Lung (tissue), 12 donors: Measurements from ENCODE around the gene LRP1B. TPM values are rescaled to one million over a fixed set of nuclear protein-coding genes. Genes with fewer than 3 reads are reported as not detected.

Experiments
- ATAC-seq: fragments of 200-7000 bp; cut with Tn5 transposase; one replicate; pipeline ENCODE4 v1.9.1; 2020; ENCODE audit warnings: moderate number of reproducible peaks; ENCODE audit not compliant: insufficient read depth, low FRiP score
- DNase-seq, 3 donors: peaks; one replicate each; pipeline ENCODE4 v3.0.0-alpha.2; 2013 to 2017
- H3K27ac ChIP-seq, 2 donors: one replicate each; pipeline ENCODE4 v1.5.1; 2013; ENCODE audit warnings: mild to moderate bottlenecking in 2 of 2, moderate library complexity in 2 of 2, control low read depth in 1 of 2, inconsistent platforms in 1 of 2, low read depth in 1 of 2, low read length in 1 of 2
- H3K27me3 ChIP-seq, 3 donors: one replicate each; pipeline ENCODE4 v1.5.1; 2013; ENCODE audit warnings: low read length in 2 of 3; ENCODE audit not compliant: control insufficient read depth in 3 of 3, insufficient read depth in 3 of 3
- H3K36me3 ChIP-seq, 4 donors: one replicate each; pipeline ENCODE4 v1.5.1; 2013; ENCODE audit warnings: low read length in 4 of 4, mild to moderate bottlenecking in 1 of 4, moderate library complexity in 1 of 4; ENCODE audit not compliant: control insufficient read depth in 4 of 4, insufficient read depth in 4 of 4
- H3K4me1 ChIP-seq, 5 donors: one replicate each; pipeline ENCODE4 v1.5.1; 2013; ENCODE audit warnings: low read length in 5 of 5, mild to moderate bottlenecking in 2 of 5, moderate library complexity in 1 of 5; ENCODE audit not compliant: control insufficient read depth in 5 of 5, insufficient read depth in 5 of 5
- H3K4me3 ChIP-seq: one replicate; pipeline ENCODE4 v1.5.1; 2013; ENCODE audit warnings: mild to moderate bottlenecking, control low read depth, moderate library complexity
- H3K9ac ChIP-seq, 2 donors: one replicate each; pipeline ENCODE4 v1.5.1; 2013; ENCODE audit warnings: low read length in 2 of 2, control low read depth in 1 of 2; ENCODE audit not compliant: insufficient read depth in 1 of 2
- H3K9me3 ChIP-seq, 4 donors: one replicate each; pipeline ENCODE4 v1.5.1; 2013; ENCODE audit warnings: low read length in 3 of 4, mild to moderate bottlenecking in 1 of 4, moderate library complexity in 1 of 4; ENCODE audit not compliant: control insufficient read depth in 4 of 4, insufficient read depth in 3 of 4
- WGBS, 2 donors: extraction: QIAGEN DNeasy Blood & Tissue Kit; methylation state at CpG; one replicate each; pipeline ENCODE4 v1.1.7; 2013; 5-methylcytosine and 5-hydroxymethylcytosine counted together
- polyA plus RNA-seq, 2 donors: library from polyadenylated mRNA; stranded (reverse); fragments of 200-250 nt; gene quantifications; one replicate each; pipeline ENCODE4 v1.2.1, GENCODE V29; 2013
- total RNA-seq, 2 donors: library from RNA; depleted of rRNA in 1 of 2; stranded (reverse); fragments of >200 nt in 1 of 2; gene quantifications; one replicate each; pipeline ENCODE4 v1.2.1, GENCODE V29; 2014 to 2021
- TF ChIP-seq, protein P1 (sequence below): IDR thresholded peaks from 2 replicates; pipeline ENCODE4 v1.5.1; 2012; ENCODE audit warnings: mild to moderate bottlenecking; ENCODE audit errors: control extremely low read depth, extremely low read depth
- donor health status: control.
- donor health status: control.
- donor health status: Bipolar disorder and iron deficiency.
- donor health status: healthy.
- donor health status: DM: yes; HTN: yes; CAD: no.

LRP1B gene
- total and polyA plus RNA-seq, 4 donors, result 0.01 to 6.5 (median 0.16) TPM

DNA sequence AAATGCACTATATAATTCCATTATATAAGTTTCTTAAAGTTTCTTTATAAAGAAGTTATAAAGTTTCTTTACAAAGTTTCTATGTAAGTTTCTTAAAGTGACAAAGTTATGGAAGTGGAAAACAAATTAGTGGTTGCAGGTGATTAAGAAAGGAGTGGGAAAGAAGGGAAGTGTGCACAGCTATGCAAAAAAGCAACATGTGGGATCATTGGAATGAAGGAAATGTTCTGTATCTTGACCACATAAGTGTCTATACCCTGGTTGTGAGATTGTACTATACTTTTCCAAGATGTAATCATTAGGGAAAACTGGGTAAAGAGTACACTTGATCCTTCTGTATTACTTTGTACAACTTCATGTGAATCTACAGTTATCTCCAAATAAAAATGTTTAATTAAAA, 1541.1 kb downstream of the LRP1B start:
- no peaks in the 10 kb centered on the region for H3K27me3 ChIP-seq
- TF ChIP-seq, protein P1, sequence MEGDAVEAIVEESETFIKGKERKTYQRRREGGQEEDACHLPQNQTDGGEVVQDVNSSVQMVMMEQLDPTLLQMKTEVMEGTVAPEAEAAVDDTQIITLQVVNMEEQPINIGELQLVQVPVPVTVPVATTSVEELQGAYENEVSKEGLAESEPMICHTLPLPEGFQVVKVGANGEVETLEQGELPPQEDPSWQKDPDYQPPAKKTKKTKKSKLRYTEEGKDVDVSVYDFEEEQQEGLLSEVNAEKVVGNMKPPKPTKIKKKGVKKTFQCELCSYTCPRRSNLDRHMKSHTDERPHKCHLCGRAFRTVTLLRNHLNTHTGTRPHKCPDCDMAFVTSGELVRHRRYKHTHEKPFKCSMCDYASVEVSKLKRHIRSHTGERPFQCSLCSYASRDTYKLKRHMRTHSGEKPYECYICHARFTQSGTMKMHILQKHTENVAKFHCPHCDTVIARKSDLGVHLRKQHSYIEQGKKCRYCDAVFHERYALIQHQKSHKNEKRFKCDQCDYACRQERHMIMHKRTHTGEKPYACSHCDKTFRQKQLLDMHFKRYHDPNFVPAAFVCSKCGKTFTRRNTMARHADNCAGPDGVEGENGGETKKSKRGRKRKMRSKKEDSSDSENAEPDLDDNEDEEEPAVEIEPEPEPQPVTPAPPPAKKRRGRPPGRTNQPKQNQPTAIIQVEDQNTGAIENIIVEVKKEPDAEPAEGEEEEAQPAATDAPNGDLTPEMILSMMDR, result no peak
- no peak for ATAC-seq

DNA sequence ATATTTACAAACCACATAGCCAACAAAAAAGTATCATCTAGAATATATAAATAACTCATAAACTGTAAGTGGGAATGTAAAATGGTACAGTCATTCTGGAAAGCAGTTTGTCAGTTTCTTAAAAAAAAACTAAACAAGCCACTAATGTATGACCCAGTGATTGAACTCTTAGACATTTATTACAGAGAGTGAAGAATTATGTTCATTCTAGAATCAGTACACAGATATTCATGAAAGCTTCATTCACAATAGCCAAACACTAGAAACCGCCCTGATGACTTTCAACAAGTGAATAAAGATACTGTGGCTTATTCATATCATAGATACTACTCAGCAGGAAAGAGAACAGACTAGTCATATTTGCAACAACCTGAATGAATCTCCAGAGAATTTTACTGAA, 1541.5 kb downstream of the LRP1B start:
- WGBS, 2 donors, result 79 to 82% methylated on average over 1 of the region's 1 CpG
- Histone ChIP-seq H3K36me3 (no peaks in the 10 kb centered on the region), H3K4me3 (no peak overlapping the region), H3K9ac (no peak overlapping the region), H3K27ac (no peak overlapping the region), H3K4me1 (no peaks in the 10 kb centered on the region), H3K9me3 (no peaks in the 10 kb centered on the region), H3K27me3 (no peaks in the 10 kb centered on the region)
- TF ChIP-seq, protein P1, result no peak
- ATAC-seq (no peak), DNase-seq (no peak)

More for the DNA sequence above, 1541.1 kb downstream of the LRP1B start:
- DNase-seq, result no peak
- Histone ChIP-seq H3K9ac (no peak overlapping the region), H3K27ac (no peak overlapping the region), H3K4me3 (no peak overlapping the region), H3K4me1 (no peaks in the 10 kb centered on the region), H3K36me3 (no peaks in the 10 kb centered on the region), H3K9me3 (no peaks in the 10 kb centered on the region)

DNA sequence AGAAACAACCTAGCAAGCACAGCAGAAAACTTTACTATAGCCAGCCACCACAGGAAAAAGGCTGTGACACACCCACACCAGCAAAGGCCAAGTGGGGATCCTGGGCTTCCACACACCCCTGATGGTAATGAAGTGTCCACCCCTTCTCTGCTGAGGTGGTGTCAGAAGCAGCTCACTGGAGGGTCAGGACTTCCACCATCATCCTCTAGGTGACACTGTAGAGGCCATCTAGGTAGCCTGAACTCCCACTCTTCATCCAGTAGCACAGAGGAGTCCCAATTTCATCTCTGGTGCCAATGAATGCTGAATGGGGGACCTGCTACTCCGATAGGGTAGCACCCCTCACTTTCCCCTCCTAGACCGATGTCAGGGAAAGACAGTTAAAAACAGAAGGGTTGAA, 1544.4 kb downstream of the LRP1B start:
- H3K27me3 ChIP-seq, result no peaks in the 10 kb centered on the region
- H3K27ac ChIP-seq, result no peak overlapping the region
- TF ChIP-seq, protein P1, result no peak
- no peaks in the 10 kb centered on the region for H3K4me1 ChIP-seq
- no peaks in the 10 kb centered on the region for H3K36me3 ChIP-seq
- no peak overlapping the region for H3K9ac ChIP-seq
- H3K4me3 ChIP-seq, result no peak overlapping the region
- WGBS, 2 donors, result 66 to 81% methylated on average over 2 of the region's 2 CpGs
- DNase-seq, result no peak
- ATAC-seq, result peak; percentile 41
- H3K9me3 ChIP-seq, result no peaks in the 10 kb centered on the region

DNA sequence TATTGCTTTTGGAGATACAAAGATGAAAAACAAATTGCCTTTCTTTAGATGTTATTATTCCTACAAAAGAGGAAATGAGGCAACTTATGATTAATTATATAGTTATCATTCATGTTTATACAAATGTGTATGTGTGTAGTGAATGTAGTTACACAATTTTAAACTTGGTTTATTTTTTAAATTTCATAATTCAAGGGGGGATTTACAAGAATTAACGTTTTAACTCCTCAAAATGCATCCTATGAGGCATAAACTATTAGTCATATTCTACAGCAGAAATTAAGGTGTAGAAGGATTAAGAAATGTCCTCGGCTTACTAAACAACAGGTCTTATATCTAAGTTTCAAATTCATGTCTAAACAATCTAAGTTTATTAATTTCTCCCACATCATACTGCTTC, 1545.8 kb downstream of the LRP1B start:
- Histone ChIP-seq H3K4me1 (no peaks in the 10 kb centered on the region), H3K27ac (no peak overlapping the region), H3K9ac (no peak overlapping the region), H3K9me3 (no peaks in the 10 kb centered on the region), H3K4me3 (no peak overlapping the region), H3K27me3 (no peaks in the 10 kb centered on the region), H3K36me3 (no peaks in the 10 kb centered on the region)
- ATAC-seq (no peak), DNase-seq (no peak)
- TF ChIP-seq, protein P1, result no peak
- WGBS, 2 donors, result 29 to 33% methylated on average over 2 of the region's 2 CpGs
